ENCODE measurements around the gene MEF2B. TPM values are rescaled to one million over a fixed set of nuclear protein-coding genes. Genes with fewer than 3 reads are reported as not detected.
A peak's percentile ranks its signal among the peaks of the same experiment; 100 is the strongest.

The MEF2B gene
- total RNA-seq, 1 experiment from 2014 or later: 1.1 TPM

DNA sequence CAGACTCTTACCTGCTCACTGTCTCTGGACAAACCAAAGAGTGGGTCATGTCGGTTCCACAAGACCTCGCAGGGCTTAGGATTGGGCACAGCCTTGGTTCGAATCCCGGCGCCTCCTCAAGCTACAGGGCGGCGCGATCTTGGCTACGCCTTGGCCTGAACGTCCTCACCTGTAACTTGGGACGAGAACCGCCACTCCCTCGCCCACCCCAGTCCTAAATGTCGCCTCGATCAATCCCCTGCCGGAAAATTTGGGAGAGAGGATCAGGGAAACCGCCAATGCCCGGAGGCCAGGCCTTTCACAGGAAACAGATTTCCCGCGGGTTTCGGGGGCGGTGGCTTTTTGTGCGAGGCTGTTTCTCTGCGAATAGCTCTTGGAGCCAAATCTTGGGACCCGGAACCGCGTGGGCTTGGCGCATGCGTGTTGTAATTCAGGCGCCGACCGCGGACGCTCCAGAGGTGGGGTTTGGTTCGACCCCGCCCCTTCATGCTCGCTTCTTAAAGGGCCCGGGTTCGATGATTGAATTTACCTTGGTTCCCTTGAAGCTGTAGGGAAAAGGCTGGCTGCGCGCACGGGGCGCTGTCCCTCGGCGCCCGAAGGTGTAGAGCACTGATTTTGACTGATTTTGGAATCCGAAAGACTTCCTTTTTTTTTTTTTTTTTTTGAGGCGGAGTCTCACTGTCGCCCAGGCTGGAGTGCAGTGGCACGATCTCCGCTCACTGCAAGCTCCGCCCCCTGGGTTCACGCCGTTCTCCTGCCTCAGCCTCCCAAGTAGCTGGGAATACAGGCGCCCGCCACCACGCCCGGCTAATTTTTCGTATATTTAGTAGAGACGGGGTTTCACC, 33.2 kb upstream of the MEF2B start, which contains the start of gene NR2C2AP:
NR2C2AP (minus strand) TSS at position 403 of the 845 bp plus-strand sequence; CDS start at position 49, 354 bp downstream.
- H3K9me3 ChIP-seq (ENCODE audit: control insufficient read depth, insufficient read depth, low read depth, low read length): no peaks in the 10 kb centered on the region
- H3K27me3 ChIP-seq (ENCODE audit: control insufficient read depth, insufficient read depth, low read length): no peaks in the 10 kb centered on the region
- BruUV-seq (replicated peaks): TSS peak; percentile 98
- intact Hi-C loops (cut with micrococcal nuclease; ENCODE audit: unreplicated experiment): no loop called here
- CTCF ChIA-PET: interaction anchor here (0.6 kb wide), 1 partner anchor 59 kb away, joined by 7 read pairs; no protein-coding TSS in a partner anchor
- POLR2A ChIA-PET: interaction anchor here (0.6 kb wide), 1 partner anchor 10 kb away, joined by 7 read pairs; no protein-coding TSS in a partner anchor
- in situ Hi-C loops (cut with HindIII; ENCODE audit: low pct_unique_long_range_greater_than_20kb, low sequenced_read_pairs): no loop called here
- no peak for DNase-seq (ENCODE audit: low read depth, low spot score)
- H3K36me3 ChIP-seq (ENCODE audit: control insufficient read depth, insufficient read depth, low read length): peaks cover 3% of the 10 kb centered on the region; the same call in 1 of the 2 replicates
- peak; percentile 78 for TF ChIP-seq POLR2AphosphoS5 (IDR thresholded peaks at IDR 0.05; ENCODE audit: low read depth, low read length)
- TF ChIP-seq, protein P1, sequence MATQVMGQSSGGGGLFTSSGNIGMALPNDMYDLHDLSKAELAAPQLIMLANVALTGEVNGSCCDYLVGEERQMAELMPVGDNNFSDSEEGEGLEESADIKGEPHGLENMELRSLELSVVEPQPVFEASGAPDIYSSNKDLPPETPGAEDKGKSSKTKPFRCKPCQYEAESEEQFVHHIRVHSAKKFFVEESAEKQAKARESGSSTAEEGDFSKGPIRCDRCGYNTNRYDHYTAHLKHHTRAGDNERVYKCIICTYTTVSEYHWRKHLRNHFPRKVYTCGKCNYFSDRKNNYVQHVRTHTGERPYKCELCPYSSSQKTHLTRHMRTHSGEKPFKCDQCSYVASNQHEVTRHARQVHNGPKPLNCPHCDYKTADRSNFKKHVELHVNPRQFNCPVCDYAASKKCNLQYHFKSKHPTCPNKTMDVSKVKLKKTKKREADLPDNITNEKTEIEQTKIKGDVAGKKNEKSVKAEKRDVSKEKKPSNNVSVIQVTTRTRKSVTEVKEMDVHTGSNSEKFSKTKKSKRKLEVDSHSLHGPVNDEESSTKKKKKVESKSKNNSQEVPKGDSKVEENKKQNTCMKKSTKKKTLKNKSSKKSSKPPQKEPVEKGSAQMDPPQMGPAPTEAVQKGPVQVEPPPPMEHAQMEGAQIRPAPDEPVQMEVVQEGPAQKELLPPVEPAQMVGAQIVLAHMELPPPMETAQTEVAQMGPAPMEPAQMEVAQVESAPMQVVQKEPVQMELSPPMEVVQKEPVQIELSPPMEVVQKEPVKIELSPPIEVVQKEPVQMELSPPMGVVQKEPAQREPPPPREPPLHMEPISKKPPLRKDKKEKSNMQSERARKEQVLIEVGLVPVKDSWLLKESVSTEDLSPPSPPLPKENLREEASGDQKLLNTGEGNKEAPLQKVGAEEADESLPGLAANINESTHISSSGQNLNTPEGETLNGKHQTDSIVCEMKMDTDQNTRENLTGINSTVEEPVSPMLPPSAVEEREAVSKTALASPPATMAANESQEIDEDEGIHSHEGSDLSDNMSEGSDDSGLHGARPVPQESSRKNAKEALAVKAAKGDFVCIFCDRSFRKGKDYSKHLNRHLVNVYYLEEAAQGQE (IDR thresholded peaks at IDR 0.05; ENCODE audit: insufficient read depth in 1 of 2, low read depth in 2 of 2, low read length in 1 of 2): no peak
- 0 out of 2 replicates have a peak, but pooled peaks have one; percentile 61 for TF ChIP-seq SIN3A (IDR thresholded peaks at IDR 0.05; ENCODE audit: borderline replicate concordance, insufficient read depth, low read depth, low read length)
- ATAC-seq: peak; percentile 91
- peak within 1 kb of the TSS; percentile 95 for H3K27ac ChIP-seq (ENCODE audit: low read length)
- peaks cover 7% of the 10 kb centered on the region for H3K4me1 ChIP-seq (ENCODE audit: control insufficient read depth, insufficient read depth, low read length)
- H3K4me3 ChIP-seq (ENCODE audit: low read depth in 2 of 2, low read length in 2 of 2): peak within 1 kb of the TSS; percentile 83 to 91

DNA sequence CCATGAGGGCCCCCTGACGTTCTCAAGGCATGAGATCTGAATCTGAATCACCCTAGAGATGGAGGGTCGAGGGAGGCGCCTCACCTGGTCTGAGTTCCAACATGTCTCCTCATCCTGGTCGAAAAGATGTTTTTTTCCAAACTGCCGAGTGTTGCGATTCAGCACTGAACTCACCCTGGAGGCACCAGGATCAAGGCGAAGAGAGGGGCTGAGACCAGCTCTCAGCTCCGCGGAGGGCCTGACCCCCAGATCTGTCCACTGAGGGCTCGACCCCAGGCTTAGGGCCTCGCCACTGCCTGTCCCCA, 32.6 kb upstream of the MEF2B start:
- peak overlapping the region; percentile 95 for H3K27ac ChIP-seq (ENCODE audit: low read length)
- DNase-seq (ENCODE audit: low read depth, low spot score) (no peak), ATAC-seq (0 out of 2 replicates have a peak, but pooled peaks have one; percentile 2)
- BruUV-seq (replicated peaks): no TSS peak
- no peaks in the 10 kb centered on the region for H3K27me3 ChIP-seq (ENCODE audit: control insufficient read depth, insufficient read depth, low read length)
- in situ Hi-C loops (cut with HindIII; ENCODE audit: low pct_unique_long_range_greater_than_20kb, low sequenced_read_pairs) (no loop called here), intact Hi-C loops (cut with micrococcal nuclease; ENCODE audit: unreplicated experiment) (no loop called here)
- POLR2A ChIA-PET: no interaction called here
- H3K4me3 ChIP-seq (ENCODE audit: low read depth in 2 of 2, low read length in 2 of 2): peak overlapping the region; percentile 83 to 91
- H3K36me3 ChIP-seq (ENCODE audit: control insufficient read depth, insufficient read depth, low read length): peaks cover 3% of the 10 kb centered on the region; the same call in 1 of the 2 replicates
- no peaks in the 10 kb centered on the region for H3K9me3 ChIP-seq (ENCODE audit: control insufficient read depth, insufficient read depth, low read depth, low read length)
- no peak for TF ChIP-seq TCF7L2 (IDR thresholded peaks at IDR 0.05; ENCODE audit: low read depth, low read length)
- TF ChIP-seq, protein P2, sequence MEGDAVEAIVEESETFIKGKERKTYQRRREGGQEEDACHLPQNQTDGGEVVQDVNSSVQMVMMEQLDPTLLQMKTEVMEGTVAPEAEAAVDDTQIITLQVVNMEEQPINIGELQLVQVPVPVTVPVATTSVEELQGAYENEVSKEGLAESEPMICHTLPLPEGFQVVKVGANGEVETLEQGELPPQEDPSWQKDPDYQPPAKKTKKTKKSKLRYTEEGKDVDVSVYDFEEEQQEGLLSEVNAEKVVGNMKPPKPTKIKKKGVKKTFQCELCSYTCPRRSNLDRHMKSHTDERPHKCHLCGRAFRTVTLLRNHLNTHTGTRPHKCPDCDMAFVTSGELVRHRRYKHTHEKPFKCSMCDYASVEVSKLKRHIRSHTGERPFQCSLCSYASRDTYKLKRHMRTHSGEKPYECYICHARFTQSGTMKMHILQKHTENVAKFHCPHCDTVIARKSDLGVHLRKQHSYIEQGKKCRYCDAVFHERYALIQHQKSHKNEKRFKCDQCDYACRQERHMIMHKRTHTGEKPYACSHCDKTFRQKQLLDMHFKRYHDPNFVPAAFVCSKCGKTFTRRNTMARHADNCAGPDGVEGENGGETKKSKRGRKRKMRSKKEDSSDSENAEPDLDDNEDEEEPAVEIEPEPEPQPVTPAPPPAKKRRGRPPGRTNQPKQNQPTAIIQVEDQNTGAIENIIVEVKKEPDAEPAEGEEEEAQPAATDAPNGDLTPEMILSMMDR (IDR thresholded peaks at IDR 0.05): no peak
- TF ChIP-seq POLR2AphosphoS5 (IDR thresholded peaks at IDR 0.05; ENCODE audit: low read depth, low read length): no peak
- TF ChIP-seq, protein P1 (IDR thresholded peaks at IDR 0.05; ENCODE audit: insufficient read depth in 1 of 2, low read depth in 2 of 2, low read length in 1 of 2): no peak
- TF ChIP-seq SIN3A (IDR thresholded peaks at IDR 0.05; ENCODE audit: borderline replicate concordance, insufficient read depth, low read depth, low read length): no peak
- H3K4me1 ChIP-seq (ENCODE audit: control insufficient read depth, insufficient read depth, low read length): peaks cover 7% of the 10 kb centered on the region
- CTCF ChIA-PET: interaction anchor here (0.6 kb wide), 1 partner anchor 59 kb away, joined by 7 read pairs; no protein-coding TSS in a partner anchor

Data from Panc1 (cell line).